ENCODE measurements around the gene IARS2. TPM values are rescaled to one million over a fixed set of nuclear protein-coding genes. Genes with fewer than 3 reads are reported as not detected.

The IARS2 gene
- total and polyA plus RNA-seq, 2 donors (not counting 3 experiments of a cell fraction or from before 2014, with no cell fraction given), result 15.5 to 62.8 TPM

GRCh38 chr1:220182656-220183055 lies 88.7 kb downstream of the IARS2 start:
- no peak for TF ChIP-seq POLR2AphosphoS5 (IDR thresholded peaks at IDR 0.05; ENCODE audit: insufficient read depth, low read depth, low read length)
- TF ChIP-seq MYC (IDR thresholded peaks at IDR 0.05; ENCODE audit: low read depth, low read length), result no peak
- no peak for TF ChIP-seq MAX (IDR thresholded peaks at IDR 0.05; ENCODE audit: insufficient read depth, insufficient read length)
- TF ChIP-seq JUN (IDR thresholded peaks at IDR 0.05; ENCODE audit: borderline replicate concordance, insufficient read depth, insufficient read length, low read depth), result no peak
- no peak for TF ChIP-seq GATA2 (IDR thresholded peaks at IDR 0.05; ENCODE audit: insufficient read depth, insufficient read length, low read depth, low read length)
- TF ChIP-seq EZH2 (IDR thresholded peaks at IDR 0.05; ENCODE audit: borderline replicate concordance, low read depth, low read length, severe bottlenecking), result no peak
- no peak for TF ChIP-seq POLR2A (IDR thresholded peaks at IDR 0.05; ENCODE audit: low read depth, low read length)
- no peak for TF ChIP-seq CTCF (IDR thresholded peaks at IDR 0.05; ENCODE audit: extremely low read depth in 1 of 2, insufficient read depth in 1 of 2, low read depth in 1 of 2, low read length in 2 of 2)
- no peak for TF ChIP-seq FOS (IDR thresholded peaks at IDR 0.05; ENCODE audit: borderline replicate concordance, insufficient read depth, low read length)
- dilution Hi-C loops (cut with MboI; ENCODE audit: extremely low pct_ligation_motif_present, low sequenced_read_pairs) (no loop called here), intact Hi-C loops (cut with micrococcal nuclease) (loop anchor here (10.0 kb wide), 1 partner anchor 502 kb away; no protein-coding TSS in a partner anchor)
- CTCF ChIA-PET, result interaction anchor here (1.8 kb wide), 1 partner anchor 12 kb away, joined by 3 read pairs; no protein-coding TSS in a partner anchor
- H3K79me2 ChIP-seq (ENCODE audit: control insufficient read depth, insufficient read depth, low read length), result no peaks in the 10 kb centered on the region
- no peaks in the 10 kb centered on the region for H3K9me3 ChIP-seq (replicated peaks; ENCODE audit: control insufficient read depth, insufficient read depth, low read length)
- peaks cover 5% of the 10 kb centered on the region for H3K4me1 ChIP-seq (ENCODE audit: control insufficient read depth, extremely low read depth, insufficient read depth, low read length)
- POLR2A ChIA-PET, result no interaction called here
- no peak overlapping the region for H3K4me2 ChIP-seq (ENCODE audit: insufficient read depth, low read length)
- no peaks in the 10 kb centered on the region for H3K27me3 ChIP-seq (ENCODE audit: control insufficient read depth in 2 of 2, insufficient read depth in 2 of 2, low read length in 2 of 2)
- H3K4me3 ChIP-seq (replicated peaks in 1 of 3; ENCODE audit: insufficient read depth in 1 of 3, low read depth in 1 of 3, low read length in 3 of 3), result no peak overlapping the region
- no TSS peak for BruUV-seq (replicated peaks)
- peaks cover 0 to 3% of the 10 kb centered on the region in 2 experiments for H3K36me3 ChIP-seq (ENCODE audit: control insufficient read depth in 2 of 2, extremely low read depth in 1 of 2, insufficient read depth in 2 of 2, low read length in 2 of 2)
- no peaks in the 10 kb centered on the region for H3K9me1 ChIP-seq (replicated peaks; ENCODE audit: control insufficient read depth, extremely low read depth, insufficient read depth, low read length)
- no peak overlapping the region for H3K9ac ChIP-seq (replicated peaks; ENCODE audit: extremely low read depth, insufficient read depth, low read length)
- H3K27ac ChIP-seq (ENCODE audit: insufficient read depth, low read depth, low read length), result peak overlapping the region; percentile 7
- FAIRE-seq, result no peak
- H4K20me1 ChIP-seq (replicated peaks; ENCODE audit: control insufficient read depth, extremely low read depth, insufficient read depth, low read length), result no peaks in the 10 kb centered on the region
- H2AFZ ChIP-seq (ENCODE audit: low read depth, low read length), result no peak overlapping the region
- DNase-seq (ENCODE audit: low read depth, low spot score), result peak; percentile 12

Data from endothelial cell of umbilical vein (primary cell).